HCT116 (cell line): ENCODE results near the gene PTPN7. TPM values are rescaled to one million over a fixed set of nuclear protein-coding genes. Genes with fewer than 3 reads are reported as not detected.

ENCODE experiments used
- ATAC-seq: fragments of 200-7000 bp; cut with Tn5 transposase; 2 replicates; pipeline ENCODE4 v1.9.1; 2020; ENCODE audit warnings: mild to moderate bottlenecking, moderate library complexity
- BruUV-seq: library from RNA; stranded (reverse); fragments of 400-500 nt; replicated peaks from 2 replicates; lab custom pipeline; 2021; lab: Mats Ljungman, UMichigan
- CTCF ChIA-PET: fragments of 300-600 bp; sonication (Branson Sonifier 250); formaldehyde crosslinking; loops from one replicate; lab custom pipeline; 2021; ENCODE audit warnings: antibody characterized with exemption; lab: Charles Lee
- POLR2A ChIA-PET: fragments of 300-600, 350-600 bp; sonication (Branson Sonifier 250); formaldehyde crosslinking; loops from one replicate; lab custom pipeline; 2021; ENCODE audit warnings: antibody characterized with exemption; lab: Charles Lee
- RAD21 ChIA-PET, 2 experiments: fragments of 300-600 bp; sonication (Branson Sonifier 250); formaldehyde crosslinking; loops; one replicate each; lab custom pipeline; 2023; ENCODE audit warnings: low total read pairs in 2 of 2; ENCODE audit not compliant: uncharacterized antibody in 2 of 2, unreplicated experiment in 2 of 2, low non-redundant PET in 1 of 2; lab: Charles Lee
- DNase-seq: peaks from one replicate; pipeline ENCODE4 v3.0.0-alpha.2; 2010; ENCODE audit warnings: low read depth, low spot score
- H2AFZ ChIP-seq: fragments of 200-600 bp; shearing (Covaris generic), sonication (generic); 2 replicates; pipeline ENCODE4 v1.6.1; 2017; ENCODE audit warnings: low read depth, mixed run types, mixed read lengths, antibody characterized with exemption, low read length; ENCODE audit not compliant: poor library complexity, severe bottlenecking
- H3K27ac ChIP-seq: 2 replicates; pipeline ENCODE4 v1.5.1; 2012; ENCODE audit warnings: low read depth, low read length
- H3K27me3 ChIP-seq: fragments of 200-600 bp; sonication (generic); 2 replicates; pipeline ENCODE4 v1.6.1; 2016; ENCODE audit warnings: mixed run types, low read length, mixed read lengths; ENCODE audit not compliant: insufficient read depth
- H3K36me3 ChIP-seq, 2 experiments: fragments of 200-500 bp in 1 of 2; fragments of 200-600 bp in 1 of 2; sonication (Bioruptor generic) in 1 of 2; sonication (generic) in 1 of 2; 2 replicates each; pipeline versions ENCODE4 v1.5.1 to v1.6.1; 2014 to 2016; ENCODE audit warnings: low read length in 2 of 2, inconsistent platforms in 1 of 2, mixed read lengths in 1 of 2, mixed run types in 1 of 2; ENCODE audit not compliant: insufficient read depth in 2 of 2, control insufficient read depth in 1 of 2
- H3K4me1 ChIP-seq, 2 experiments: fragments of 200-600 bp in 1 of 2; sonication (generic) in 1 of 2; 2 replicates each; pipeline versions ENCODE4 v1.5.1 to v1.6.1; 2012 to 2017; ENCODE audit warnings: low read length in 2 of 2, inconsistent platforms in 1 of 2, mild to moderate bottlenecking in 1 of 2, mixed read lengths in 1 of 2, mixed run types in 1 of 2, moderate library complexity in 1 of 2; ENCODE audit not compliant: insufficient read depth in 2 of 2, control insufficient read depth in 1 of 2
- H3K4me2 ChIP-seq: fragments of 200-600 bp; sonication (generic); 2 replicates; pipeline ENCODE4 v1.6.1; 2017; ENCODE audit warnings: mixed run types, low read length, mixed read lengths
- H3K4me3 ChIP-seq, 2 experiments: fragments of 200-600 bp in 1 of 2; sonication (generic) in 1 of 2; replicated peaks in 1 of 2; 2 replicates each; pipeline ENCODE4 v1.5.1; 2011 to 2016; ENCODE audit warnings: low read length in 2 of 2, control low read depth in 1 of 2, low read depth in 1 of 2, mild to moderate bottlenecking in 1 of 2, mixed read lengths in 1 of 2, mixed run types in 1 of 2
- H3K79me2 ChIP-seq: fragments of 200-600 bp; sonication (generic); 2 replicates; pipeline ENCODE4 v1.6.1; 2017; ENCODE audit warnings: mild to moderate bottlenecking, mixed run types, low read length, moderate library complexity, mixed read lengths; ENCODE audit not compliant: insufficient read depth
- H3K9ac ChIP-seq: fragments of 200-600 bp; sonication (generic); 2 replicates; pipeline ENCODE4 v1.6.1; 2016; ENCODE audit warnings: low read length, mixed read lengths
- H3K9me2 ChIP-seq: fragments of 200-600 bp; sonication (generic), shearing (Covaris generic); 2 replicates; pipeline ENCODE4 v1.6.1; 2017; ENCODE audit warnings: mixed run types, mild to moderate bottlenecking, moderate library complexity; ENCODE audit not compliant: insufficient read depth
- H3K9me3 ChIP-seq, 2 experiments: fragments of 200-500 bp in 1 of 2; fragments of 200-600 bp in 1 of 2; sonication (Bioruptor generic) in 1 of 2; sonication (generic) in 1 of 2; 2 replicates each; pipeline ENCODE4 v1.6.1; 2014 to 2017; ENCODE audit warnings: low read length in 2 of 2, mixed read lengths in 2 of 2, inconsistent platforms in 1 of 2, low read depth in 1 of 2, mild to moderate bottlenecking in 1 of 2, mixed run types in 1 of 2, moderate library complexity in 1 of 2; ENCODE audit not compliant: control insufficient read depth in 1 of 2, insufficient read depth in 1 of 2
- H4K20me1 ChIP-seq: fragments of 200-600 bp; sonication (generic), shearing (Covaris generic); 2 replicates; pipeline ENCODE4 v1.6.1; 2017; ENCODE audit warnings: mixed run types, mild to moderate bottlenecking, moderate library complexity; ENCODE audit not compliant: insufficient read depth
- CBX3 ChIP-seq: IDR thresholded peaks from 2 replicates; pipeline ENCODE4 v1.6.1; 2012; ENCODE audit warnings: low read depth
- ELF1 ChIP-seq: IDR thresholded peaks from 2 replicates; pipeline ENCODE4 v1.6.1; 2012; ENCODE audit warnings: low read depth, borderline replicate concordance
- EZH2phosphoT487 ChIP-seq: fragments of 200-600 bp; IDR thresholded peaks from 2 replicates; pipeline ENCODE4 v1.6.1; 2018; ENCODE audit warnings: antibody characterized with exemption, borderline replicate concordance
- FOSL1 ChIP-seq: IDR thresholded peaks from 2 replicates; pipeline ENCODE4 v1.6.1; 2012; ENCODE audit warnings: low read depth
- JUND ChIP-seq: IDR thresholded peaks from 2 replicates; pipeline ENCODE4 v1.6.1; 2012
- POLR2A ChIP-seq: IDR thresholded peaks from 2 replicates; pipeline ENCODE4 v1.7.0; 2011; ENCODE audit warnings: borderline replicate concordance; ENCODE audit not compliant: insufficient read depth, insufficient read length; ENCODE audit errors: extremely low read depth
- POLR2AphosphoS5 ChIP-seq: IDR thresholded peaks from 2 replicates; pipeline ENCODE4 v1.6.1; 2011; ENCODE audit warnings: mild to moderate bottlenecking, low read depth, low read length, moderate library complexity
- RAD21 ChIP-seq: IDR thresholded peaks from 2 replicates; pipeline ENCODE4 v1.6.1; 2012; ENCODE audit warnings: low read depth, mild to moderate bottlenecking
- SIN3A ChIP-seq: IDR thresholded peaks from 2 replicates; pipeline ENCODE4 v1.6.1; 2012; ENCODE audit warnings: low read depth
- SP1 ChIP-seq: IDR thresholded peaks from 2 replicates; pipeline ENCODE4 v1.6.1; 2012; ENCODE audit warnings: low read depth
- SRF ChIP-seq: IDR thresholded peaks from 2 replicates; pipeline ENCODE4 v1.6.1; 2012; ENCODE audit warnings: low read depth
- YY1 ChIP-seq: IDR thresholded peaks from 2 replicates; pipeline ENCODE4 v1.6.1; 2011; ENCODE audit warnings: low read length, low read depth, moderate library complexity, mild to moderate bottlenecking; ENCODE audit not compliant: insufficient replicate concordance; ENCODE audit errors: extremely low read depth
- ZBTB33 ChIP-seq: IDR thresholded peaks from 2 replicates; pipeline ENCODE4 v1.6.1; 2011; ENCODE audit warnings: mild to moderate bottlenecking, low read length, moderate library complexity; ENCODE audit not compliant: insufficient replicate concordance; ENCODE audit errors: extremely low read depth
- ZFX ChIP-seq: fragments of 450-650 bp; IDR thresholded peaks from 2 replicates; pipeline ENCODE4 v1.6.1; 2017
- ZNF274 ChIP-seq: fragments of 200-500 bp; sonication (Bioruptor generic); IDR thresholded peaks from 2 replicates; pipeline ENCODE4 v1.6.1; 2014; ENCODE audit warnings: mild to moderate bottlenecking, low read depth, low read length, inconsistent platforms
- intact Hi-C: fragments of 100-400 bp; cut with micrococcal nuclease; formaldehyde crosslinking; loops from 2 replicates; pipeline ENCODE4 v1.10.0; 2022
- total RNA-seq: library from RNA; stranded (reverse); gene quantifications from one replicate; pipeline ENCODE4 v1.2.1, GENCODE V29; 2021; ENCODE audit not compliant: unreplicated experiment

PTPN7 gene
- total RNA-seq, 1 experiment from 2014 or later, result 0.76 TPM

DNA sequence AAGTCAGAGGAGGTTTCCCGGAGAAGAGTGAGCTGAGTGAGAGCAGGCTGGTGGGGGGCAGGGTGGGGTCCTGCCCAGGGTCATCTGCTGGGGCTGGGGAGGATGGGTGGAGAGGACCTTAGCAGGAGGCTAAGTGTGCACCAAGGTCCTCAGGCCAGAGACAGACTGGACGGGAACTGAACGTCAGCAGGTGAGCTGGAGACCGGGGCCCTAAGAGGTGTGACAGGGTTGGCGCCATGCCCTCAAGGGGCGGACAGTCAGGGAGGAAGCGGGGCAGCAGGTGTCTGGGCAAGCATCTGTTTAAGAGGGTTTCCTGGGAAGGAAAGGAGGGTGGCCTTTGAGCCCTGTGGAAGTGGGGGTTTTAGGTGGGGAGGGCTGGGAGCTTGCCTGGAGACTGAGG is 13.6 kb upstream of the PTPN7 start:
- H3K4me2 ChIP-seq, result no peak overlapping the region
- ATAC-seq, result no peak
- intact Hi-C loops, result no loop called here
- H3K36me3 ChIP-seq, result no peaks in the 10 kb centered on the region
- ChIA-PET POLR2A (no interaction called here), RAD21 (interaction anchor here in 1 of 2 experiments (0.6 kb wide), 1 partner anchor 15 kb away, joined by 3 read pairs; no protein-coding TSS in a partner anchor), CTCF (interaction anchor here (0.6 kb wide), 1 partner anchor 32 kb away, joined by 3 read pairs; no protein-coding TSS in a partner anchor)
- no peak overlapping the region for H2AFZ ChIP-seq
- no peaks in the 10 kb centered on the region for H3K9me2 ChIP-seq
- no peaks in the 10 kb centered on the region for H3K9me3 ChIP-seq
- no peak overlapping the region for H3K27ac ChIP-seq
- no peaks in the 10 kb centered on the region for H3K27me3 ChIP-seq
- H3K79me2 ChIP-seq, result no peaks in the 10 kb centered on the region
- DNase-seq, result no peak
- no peaks in the 10 kb centered on the region for H3K4me1 ChIP-seq
- H3K4me3 ChIP-seq, result no peak overlapping the region
- no peak overlapping the region for H3K9ac ChIP-seq
- no peaks in the 10 kb centered on the region for H4K20me1 ChIP-seq
- no peak for TF ChIP-seq ZFX
- TF ChIP-seq POLR2AphosphoS5, result no peak
- no peak for TF ChIP-seq ZBTB33
- TF ChIP-seq POLR2A, result no peak
- no peak for TF ChIP-seq RAD21
- TF ChIP-seq SIN3A, result no peak
- no peak for TF ChIP-seq FOSL1
- no peak for TF ChIP-seq SP1
- TF ChIP-seq JUND, result no peak
- no peak for TF ChIP-seq SRF
- no peak for TF ChIP-seq ZNF274
- no peak for TF ChIP-seq YY1
- no peak for TF ChIP-seq ELF1
- TF ChIP-seq CBX3, result no peak
- no peak for TF ChIP-seq EZH2phosphoT487
- no TSS peak for BruUV-seq
